ENCODE results near the gene PDHX.

GRCh38 chr11:34905666-34906065, 10.8 kb upstream of the PDHX start:
- TF ChIP-seq EZH2 (IDR thresholded peaks at IDR 0.05): no peak
- no peak for TF ChIP-seq POLR2AphosphoS5 (IDR thresholded peaks at IDR 0.05; ENCODE audit: borderline replicate concordance, low read depth, low read length)
- TF ChIP-seq FOXP2 (optimal IDR thresholded peaks at IDR 0.05; ENCODE audit: control extremely low read depth, extremely low read length, insufficient read depth): no peak

Measured in SK-N-MC (cell line).